HG03439 (cell line): ENCODE results near the gene PANX3.
"Not testable (repeated sequence)": the region's sequence is repeated elsewhere in the genome, so short reads cannot be mapped to it uniquely, and the experiment has no call there.

Experiments
- ATAC-seq: cut with Tn5 transposase; IDR thresholded peaks from one replicate; pipeline ENCODE4 v1.9.1; 2021; ENCODE audit warnings: mild to moderate bottlenecking, moderate library complexity; ENCODE audit not compliant: unreplicated experiment

PANX3 gene, protein sequence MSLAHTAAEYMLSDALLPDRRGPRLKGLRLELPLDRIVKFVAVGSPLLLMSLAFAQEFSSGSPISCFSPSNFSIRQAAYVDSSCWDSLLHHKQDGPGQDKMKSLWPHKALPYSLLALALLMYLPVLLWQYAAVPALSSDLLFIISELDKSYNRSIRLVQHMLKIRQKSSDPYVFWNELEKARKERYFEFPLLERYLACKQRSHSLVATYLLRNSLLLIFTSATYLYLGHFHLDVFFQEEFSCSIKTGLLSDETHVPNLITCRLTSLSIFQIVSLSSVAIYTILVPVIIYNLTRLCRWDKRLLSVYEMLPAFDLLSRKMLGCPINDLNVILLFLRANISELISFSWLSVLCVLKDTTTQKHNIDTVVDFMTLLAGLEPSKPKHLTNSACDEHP

DNA sequence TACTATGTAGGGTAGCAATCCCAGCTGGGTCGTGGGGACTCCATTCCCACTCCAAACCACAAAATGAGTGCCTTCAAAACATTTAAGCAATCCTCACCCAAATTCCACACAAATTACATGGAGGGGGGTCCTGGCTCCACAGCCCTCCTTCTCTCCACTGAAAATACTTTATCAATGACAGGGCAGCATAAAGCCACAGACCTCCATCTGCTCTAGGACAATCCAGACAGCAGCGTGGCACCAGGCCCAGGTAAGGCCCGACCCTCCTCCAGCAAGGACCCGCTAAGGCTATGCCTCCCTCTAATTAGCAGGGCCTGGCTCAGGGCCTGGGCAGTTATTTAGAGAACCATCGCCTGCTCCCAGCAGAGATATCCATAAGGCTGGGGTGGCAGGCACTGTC is at the start of gene PANX3:
PANX3 (plus strand) TSS at position 365 of the 400 bp plus-strand sequence. CDS start 129 bp downstream, outside the sequence.
- no peak for ATAC-seq

DNA sequence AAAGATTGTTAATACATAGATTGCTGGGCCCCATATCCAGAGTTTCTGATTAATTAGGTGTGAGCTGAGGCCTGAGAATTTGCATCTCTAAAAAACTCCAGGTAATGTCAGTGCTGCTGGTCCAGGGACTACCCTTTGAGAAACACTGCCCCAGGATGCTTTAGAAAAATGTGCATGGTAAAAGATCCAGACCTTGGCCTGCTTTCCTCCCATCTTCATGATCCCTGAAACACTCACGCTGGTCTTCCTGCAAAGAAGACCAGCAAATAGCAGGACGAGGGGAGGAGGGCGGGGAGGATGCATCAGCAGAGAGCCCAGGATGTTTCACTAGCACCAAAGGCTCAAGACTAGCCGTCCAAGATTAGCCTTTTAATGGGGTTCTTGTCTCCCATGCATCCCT is 41.5 kb upstream of the PANX3 start, which contains the start of gene OR8A1:
OR8A1 (plus strand) TSS at position 301 of the 400 bp plus-strand sequence. CDS start 123 bp downstream, outside the sequence.
- ATAC-seq = no peak

DNA sequence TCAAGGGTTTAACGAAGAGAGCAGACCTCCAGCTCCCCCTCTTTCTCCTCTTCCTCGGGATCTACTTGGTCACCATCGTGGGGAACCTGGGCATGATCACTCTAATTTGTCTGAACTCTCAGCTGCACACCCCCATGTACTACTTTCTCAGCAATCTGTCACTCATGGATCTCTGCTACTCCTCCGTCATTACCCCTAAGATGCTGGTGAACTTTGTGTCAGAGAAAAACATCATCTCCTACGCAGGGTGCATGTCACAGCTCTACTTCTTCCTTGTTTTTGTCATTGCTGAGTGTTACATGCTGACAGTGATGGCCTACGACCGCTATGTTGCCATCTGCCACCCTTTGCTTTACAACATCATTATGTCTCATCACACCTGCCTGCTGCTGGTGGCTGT is 41.1 kb upstream of the PANX3 start:
- no peak for ATAC-seq

DNA sequence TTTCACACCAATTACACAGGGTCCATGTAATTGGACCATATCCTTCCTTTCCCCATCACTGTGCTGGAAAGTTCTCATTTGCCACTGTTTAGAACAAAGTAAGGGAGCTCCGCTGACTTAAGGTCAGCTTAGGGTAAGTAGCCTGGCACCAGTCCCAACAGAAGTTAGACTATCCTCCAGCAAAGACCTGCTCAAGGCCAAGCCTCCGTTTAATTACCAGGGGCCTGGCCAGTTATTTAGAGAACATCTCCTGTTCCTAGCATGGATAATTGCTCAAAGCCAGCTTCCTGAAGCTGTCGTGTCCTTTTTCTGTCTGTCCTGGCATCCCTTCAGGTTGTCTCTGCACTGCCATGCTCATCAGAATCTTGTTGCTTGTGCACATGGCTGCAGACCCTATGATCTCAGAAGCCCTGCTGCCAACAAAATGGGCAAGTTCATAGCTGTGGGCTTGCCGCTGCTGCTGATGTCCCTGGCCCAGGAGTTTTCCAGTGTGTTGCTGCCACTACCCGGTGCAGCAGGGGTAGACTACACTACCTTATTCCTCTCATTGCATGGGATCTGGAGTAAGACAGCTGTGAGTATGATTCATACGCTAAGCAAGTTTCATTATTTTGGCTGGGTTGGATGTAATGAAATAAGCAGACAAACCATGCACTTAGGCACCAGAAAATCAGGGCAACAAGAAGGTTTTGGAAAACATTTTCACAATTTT is 33.4 kb upstream of the PANX3 start:
- no peak for ATAC-seq

DNA sequence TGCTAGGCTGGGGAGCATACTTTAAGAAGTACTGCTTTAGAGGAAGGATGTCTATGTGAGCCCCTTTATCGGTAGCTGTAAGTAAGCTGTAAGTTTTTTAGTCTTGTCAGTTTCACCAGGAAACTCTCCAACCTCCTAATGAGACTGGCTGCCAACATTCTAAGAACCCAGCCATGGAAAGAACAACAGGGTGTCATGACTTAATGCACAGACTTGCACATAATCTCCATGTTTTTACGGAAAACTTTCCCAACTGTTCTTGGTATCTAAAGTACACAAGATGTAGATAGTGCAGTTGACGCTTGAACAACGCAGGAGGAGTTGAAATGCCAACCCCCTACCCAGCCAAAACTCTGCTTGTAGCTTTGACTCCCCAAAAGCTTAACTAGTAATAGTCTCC is 32.5 kb upstream of the PANX3 start:
- ATAC-seq = no peak

DNA sequence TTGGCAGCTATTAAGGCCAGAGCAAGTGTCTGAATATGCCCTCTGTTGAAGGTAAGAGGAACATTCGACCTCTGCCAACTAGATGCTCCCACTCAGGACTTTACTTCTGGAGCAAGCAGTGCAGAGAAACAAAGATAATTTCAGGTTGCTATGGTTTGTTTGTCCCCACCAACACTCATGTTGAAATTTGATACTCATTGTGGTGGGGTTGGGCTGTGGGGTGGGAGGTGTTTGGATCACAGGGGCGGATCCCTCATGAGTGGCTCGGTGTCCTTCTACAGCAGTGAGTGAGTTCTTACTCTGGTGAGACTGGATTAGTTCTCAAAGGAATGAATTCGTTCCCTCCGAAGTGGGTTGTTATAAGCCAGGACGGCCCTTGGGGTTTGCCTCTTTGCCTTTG is 29.4 kb upstream of the PANX3 start:
- ATAC-seq = no peak

DNA sequence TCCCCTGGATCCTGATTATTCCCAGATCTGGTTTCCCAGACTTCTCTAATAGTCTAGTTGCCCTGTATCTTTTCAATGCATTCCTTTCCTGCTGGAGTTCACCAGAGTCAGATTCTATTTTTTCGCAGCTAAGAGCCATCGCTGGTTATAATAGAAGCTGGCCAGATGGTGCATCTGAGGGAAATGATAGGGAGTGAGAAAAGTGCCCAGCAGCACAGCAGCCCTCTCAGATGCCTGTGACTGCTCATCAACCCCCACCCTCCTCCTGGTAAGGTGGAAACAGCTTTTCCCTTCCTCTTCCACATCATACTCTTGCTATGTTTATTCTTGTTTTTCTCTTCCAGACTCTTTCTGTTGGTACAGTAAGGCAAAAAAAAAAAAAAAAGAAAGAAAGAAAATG is 28.7 kb upstream of the PANX3 start:
- ATAC-seq = no peak

DNA sequence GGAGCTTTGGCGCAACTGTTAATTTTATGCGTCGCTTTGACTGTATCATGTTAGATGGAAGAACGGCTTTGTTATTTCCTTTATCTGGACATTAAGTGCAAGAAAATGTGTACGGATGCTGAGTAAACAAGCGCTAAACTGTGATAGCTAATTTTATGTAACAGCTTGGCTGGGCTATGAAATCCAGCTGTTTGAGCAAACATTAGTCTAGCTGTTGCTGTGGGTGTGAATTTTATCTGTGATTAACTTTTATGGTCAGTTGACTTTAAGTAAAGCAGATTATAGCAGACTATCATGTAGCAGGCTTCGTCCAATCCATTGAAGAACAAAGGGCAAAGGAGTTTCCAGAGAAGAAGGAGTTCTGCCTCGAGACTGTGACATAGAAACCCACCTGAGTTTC is 27.4 kb upstream of the PANX3 start:
- ATAC-seq = no peak

DNA sequence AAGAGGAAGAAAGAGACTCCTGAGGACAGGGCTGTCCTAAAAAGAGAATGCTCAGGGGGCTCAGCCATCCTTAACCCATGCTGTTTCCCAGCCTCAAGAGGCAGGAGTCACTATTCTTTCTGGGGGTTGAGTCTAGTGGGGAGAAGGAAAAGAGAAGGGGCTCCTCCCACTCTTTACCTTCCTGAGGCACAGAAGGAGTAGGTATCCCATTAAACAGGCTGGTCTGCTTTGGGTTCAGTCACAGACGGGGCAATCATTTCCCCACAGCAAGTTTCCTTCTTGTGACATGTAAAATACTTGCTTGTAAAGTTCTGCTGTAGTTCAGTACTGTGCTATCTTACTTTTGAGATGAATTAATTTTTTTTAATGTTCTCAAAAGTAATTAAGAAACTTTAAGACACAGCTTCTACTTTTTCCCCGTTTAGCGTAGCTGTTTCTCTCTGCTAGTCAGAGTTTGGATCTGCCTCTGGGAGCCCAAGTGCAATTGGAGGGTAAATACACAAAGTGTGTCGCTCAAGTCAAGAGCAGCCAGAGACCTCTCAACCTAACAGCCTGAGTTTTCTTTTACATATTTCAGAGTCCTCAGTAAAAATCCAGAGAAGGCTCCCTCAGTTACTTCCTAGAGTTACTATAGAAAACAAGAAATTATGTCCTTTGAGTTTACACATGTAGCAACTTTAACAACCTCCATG is 26.4 kb upstream of the PANX3 start:
- no peak for ATAC-seq

DNA sequence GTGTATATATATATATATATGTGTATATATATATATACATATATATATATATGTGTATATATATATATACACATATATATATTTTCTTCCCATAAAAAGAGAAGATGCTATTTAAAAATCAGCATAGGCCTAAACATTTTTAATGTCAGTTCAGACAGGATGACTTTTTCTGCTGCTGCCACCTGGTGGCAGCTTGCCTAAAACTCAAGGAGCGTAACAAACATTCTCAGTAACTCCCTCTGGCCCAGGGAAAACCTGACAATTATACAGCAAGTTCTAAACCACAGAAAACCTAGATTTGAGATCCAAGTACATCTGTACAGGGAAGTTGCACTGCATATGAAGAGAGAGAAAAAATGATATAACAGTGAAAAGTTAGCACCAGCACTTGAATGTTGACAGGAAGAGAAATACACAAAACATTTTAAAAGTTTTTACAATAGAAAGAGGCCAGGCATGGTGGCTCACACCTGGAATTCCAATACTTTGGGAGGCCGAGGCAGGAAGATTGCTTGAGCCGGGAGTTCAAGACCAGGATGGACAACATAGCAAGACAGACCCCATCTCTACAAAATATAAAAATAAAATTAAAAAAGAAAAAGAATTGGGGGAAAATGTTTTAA is 24.9 kb upstream of the PANX3 start:
- no peak for ATAC-seq

DNA sequence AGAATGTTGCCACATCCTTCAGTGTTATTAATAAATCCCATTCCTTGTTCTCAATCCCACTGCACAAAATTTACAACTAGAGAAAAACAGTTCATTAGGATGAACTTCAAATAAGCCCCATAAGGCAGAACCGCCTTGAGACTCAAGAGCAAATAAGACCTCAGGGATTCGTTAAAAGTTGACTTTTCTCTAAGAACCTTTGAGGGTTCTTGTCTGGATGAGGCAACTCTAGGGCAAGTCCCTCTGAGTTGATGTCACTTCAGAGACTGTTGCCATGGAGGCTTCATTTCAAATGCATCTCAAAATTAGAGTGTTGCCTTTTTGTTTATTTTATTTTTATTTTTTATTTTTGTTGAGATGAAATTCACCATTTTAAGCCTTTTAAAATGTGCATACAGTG is 19.8 kb upstream of the PANX3 start:
- no peak for ATAC-seq

DNA sequence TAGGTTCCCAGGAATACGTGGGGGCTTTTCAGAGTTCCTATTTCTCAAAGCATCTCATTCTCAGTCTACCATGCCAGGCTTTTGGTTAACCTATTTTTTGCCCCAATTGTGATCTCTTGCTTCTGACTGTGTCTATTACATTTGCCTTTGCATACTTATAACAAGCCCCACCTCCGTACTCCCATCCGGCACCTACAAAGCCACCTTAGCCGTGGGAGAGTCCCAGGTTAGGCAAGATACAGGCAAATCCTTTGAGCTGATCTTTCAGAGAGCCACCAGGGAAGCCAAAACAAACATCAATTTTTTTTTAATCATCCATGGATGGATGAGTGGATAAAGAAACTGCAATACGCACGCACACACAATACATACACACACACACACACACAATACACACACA is 18.6 kb upstream of the PANX3 start:
- no peak for ATAC-seq

DNA sequence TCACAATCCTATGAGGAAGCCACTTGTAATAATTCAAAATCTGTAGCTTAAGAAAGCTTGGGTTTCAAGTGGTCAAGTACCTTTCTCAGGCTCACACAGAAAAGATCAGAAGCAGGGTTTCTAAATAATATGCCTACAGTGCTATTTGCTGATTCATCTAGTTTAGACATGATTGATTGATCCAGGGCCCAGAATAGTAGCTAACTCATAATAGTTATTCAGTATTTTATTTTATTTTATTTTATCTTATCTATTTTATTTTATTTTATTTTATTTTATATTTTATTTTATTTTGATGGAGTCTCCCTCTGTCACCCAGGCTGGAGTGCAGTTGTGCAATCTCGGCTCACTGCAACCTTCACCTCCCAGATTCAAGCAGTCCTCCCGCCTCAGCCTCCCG is 15.9 kb upstream of the PANX3 start:
- ATAC-seq = no peak

DNA sequence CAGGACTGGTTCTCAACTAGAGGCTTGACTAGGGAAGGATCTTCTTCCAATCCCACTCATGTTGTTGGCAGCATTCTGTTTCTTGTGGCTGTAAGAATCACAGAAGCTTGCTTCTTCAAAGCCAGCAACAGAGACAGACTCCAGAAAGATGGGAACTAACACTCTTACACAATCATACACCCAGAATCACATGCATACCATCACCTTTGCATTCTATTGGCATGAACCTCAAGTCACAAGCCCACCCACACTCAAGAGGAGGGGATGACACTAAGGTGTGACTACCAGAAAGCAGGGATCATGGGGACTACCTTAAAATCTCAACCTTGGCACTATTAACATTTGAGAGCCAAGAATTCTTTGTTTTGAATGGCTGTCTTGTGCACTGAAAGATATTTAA is 13.6 kb upstream of the PANX3 start:
- no peak for ATAC-seq

DNA sequence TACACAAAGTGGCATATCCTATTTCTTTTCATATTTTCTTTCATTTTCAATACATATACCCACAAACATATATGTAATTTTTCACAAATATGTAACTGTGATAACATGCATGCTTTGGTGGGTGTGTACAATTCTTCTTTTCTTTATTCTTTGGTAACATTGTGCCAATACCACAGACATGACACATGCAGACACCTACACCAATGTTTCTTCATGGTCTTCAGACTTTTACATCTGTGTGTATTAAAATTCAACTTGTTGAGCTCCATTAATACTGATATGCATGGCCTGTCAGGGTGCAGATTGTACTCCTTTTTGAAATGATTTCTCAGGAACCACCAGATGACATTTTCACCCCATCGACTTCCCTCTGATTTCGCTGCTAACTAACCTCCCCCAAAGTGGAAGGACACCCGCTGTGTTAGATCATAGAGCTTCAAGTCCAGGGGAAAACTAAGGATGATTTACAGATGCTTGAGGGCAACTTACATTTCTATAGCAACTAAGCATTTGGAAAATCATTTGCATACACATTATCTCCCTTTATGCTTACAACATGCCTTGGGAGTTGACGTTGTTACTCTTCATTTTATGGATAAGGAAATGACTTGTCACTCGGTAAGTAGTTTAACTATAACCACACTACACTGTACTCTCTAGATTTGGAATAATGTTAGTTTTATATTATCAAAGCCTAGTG is 10.5 kb upstream of the PANX3 start:
- no peak for ATAC-seq

DNA sequence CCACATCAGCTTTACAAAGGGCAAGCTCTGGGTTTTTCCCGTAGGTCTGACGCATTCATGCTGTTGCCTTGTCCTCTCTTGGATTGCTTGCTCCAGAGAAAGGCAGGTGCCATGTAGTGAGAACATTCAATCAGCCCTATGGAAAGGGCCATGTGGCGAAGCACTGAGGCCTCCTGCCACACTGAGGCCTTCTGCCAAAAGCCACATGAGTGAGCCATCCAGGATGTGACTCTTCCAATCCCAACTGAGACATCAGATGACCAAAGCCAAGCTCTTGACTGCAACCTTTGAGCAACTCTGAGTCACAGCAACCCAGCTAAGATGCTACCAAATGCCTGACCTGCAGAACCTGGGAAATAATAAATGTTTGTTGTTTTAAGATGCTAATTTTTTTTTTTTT is 9.0 kb upstream of the PANX3 start:
- ATAC-seq = no peak

DNA sequence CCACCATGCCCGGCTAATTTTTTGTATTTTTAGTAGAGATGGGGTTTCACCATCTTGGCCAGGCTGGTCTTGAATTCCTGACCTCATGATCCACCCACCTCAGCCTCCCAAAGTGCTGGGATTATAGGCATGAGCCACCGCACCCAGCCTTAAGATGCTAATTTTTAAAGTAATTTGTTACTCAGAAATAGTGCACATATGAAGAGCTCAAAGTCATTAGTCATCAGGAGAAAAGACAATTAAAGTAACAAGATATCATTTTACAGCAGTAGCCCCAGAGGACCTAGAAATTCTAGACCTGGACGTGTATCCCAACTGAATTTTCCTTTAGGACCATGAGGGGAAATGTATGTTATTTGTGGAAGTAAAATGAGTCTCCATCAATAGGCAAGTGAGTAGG is 8.5 kb upstream of the PANX3 start:
- not testable (repeated sequence) for ATAC-seq

DNA sequence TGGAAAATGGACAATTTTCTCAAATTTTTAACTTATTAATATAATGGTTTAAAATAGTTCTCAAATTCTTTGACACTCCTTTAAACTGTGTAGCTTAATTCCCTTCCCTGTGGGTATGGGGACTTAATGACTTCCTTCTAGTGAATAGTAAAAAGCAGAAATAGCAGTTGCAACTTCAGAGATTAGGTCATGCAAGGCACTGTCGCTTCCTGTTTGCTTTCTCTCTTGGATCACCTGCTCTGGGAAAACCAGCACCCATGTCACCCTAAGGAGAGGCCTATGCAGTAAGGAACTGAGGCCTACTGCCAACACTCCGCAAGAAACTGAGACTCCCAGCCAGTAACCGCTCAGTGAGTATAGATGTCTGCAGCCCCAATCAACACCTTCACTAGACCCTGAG is 5.5 kb upstream of the PANX3 start:
- no peak for ATAC-seq

DNA sequence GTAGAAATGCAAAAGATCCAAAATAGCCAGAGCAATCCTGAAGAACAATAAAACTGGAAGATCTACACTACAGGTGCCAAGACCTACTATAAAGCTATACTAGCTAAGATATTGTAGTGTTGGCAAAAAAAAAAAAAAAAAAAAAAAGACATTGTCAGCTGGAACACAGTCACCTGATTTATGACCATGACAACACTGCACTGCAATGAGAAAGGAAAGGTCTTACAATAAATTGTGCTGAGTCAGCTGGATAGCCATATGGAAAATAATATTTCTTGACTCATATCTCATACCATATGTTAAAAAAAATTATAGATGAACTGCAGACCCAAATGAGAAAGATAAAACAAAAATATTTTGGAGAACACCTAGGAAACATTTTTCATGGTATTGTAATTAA is 3.1 kb upstream of the PANX3 start:
- no peak for ATAC-seq

DNA sequence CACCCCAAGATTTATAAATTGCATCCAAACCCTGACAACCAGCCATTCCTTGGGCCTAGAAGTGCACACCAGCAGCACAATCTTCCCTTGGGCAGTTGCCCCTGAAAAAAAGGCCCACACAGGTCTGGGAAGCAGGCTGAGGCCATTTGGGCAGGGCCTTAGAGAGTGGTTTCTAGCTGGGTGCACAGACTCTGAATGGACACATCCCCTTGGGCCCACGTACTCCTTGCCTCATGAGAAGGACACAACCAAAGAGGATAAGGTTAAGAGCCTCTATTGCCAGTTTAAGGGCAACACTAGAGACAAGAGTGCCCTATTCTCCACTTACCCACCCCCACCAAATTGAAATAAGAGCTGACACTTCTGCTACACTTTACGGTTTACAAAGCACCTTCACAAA is 933 bp upstream of the PANX3 start:
- no peak for ATAC-seq

DNA sequence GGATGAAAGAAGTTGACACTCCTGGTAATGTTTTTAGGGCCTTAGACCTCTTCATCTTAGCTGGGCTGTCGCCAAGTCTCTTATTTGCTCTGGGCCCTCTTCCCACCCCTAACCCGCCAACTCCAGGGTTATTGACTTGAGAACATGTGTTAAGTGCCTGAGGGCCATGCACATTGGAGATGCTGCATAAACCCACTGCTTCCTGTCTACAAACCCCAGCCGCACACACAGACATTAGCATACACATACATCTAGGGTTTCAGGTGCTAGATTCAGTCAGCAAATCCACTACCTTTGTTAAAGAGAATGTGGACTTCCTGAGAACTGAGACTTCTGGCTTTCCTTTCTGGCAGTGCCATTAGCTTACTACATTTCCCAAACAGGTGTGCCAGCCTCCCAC is 817 bp downstream of the PANX3 start:
- ATAC-seq = no peak
